Thyroid gland (tissue), 4 donors: ENCODE results near the gene RTP5. TPM values are rescaled to one million over a fixed set of nuclear protein-coding genes. Genes with fewer than 3 reads are reported as not detected.

ENCODE experiments used
- DNase-seq, 2 donors: peaks; one replicate each; pipeline ENCODE4 v3.0.0-alpha.2; 2019
- H3K27ac ChIP-seq, 3 donors: fragments of 200-600 bp; sonication (generic); 1 replicate in 2 of 3; 2 replicates in 1 of 3; pipeline ENCODE4 v1.5.1; 2016 to 2019; ENCODE audit warnings: mild to moderate bottlenecking in 1 of 3, moderate library complexity in 1 of 3
- H3K27me3 ChIP-seq: fragments of 200-600 bp; sonication (generic); one replicate; pipeline ENCODE4 v1.5.1; 2019
- H3K36me3 ChIP-seq, 2 donors: fragments of 200-600 bp; sonication (generic); one replicate each; pipeline ENCODE4 v1.5.1; 2016 to 2019
- H3K4me1 ChIP-seq, 2 donors: fragments of 200-600 bp; sonication (generic); one replicate each; pipeline ENCODE4 v1.5.1; 2017 to 2019
- H3K4me3 ChIP-seq, 3 donors: fragments of 200-600 bp; sonication (generic); replicated peaks in 1 of 3; 1 replicate in 2 of 3; 2 replicates in 1 of 3; pipeline ENCODE4 v1.5.1; 2016; ENCODE audit warnings: mild to moderate bottlenecking in 1 of 3
- H3K9me3 ChIP-seq: fragments of 200-600 bp; sonication (generic); one replicate; pipeline ENCODE4 v1.5.1; 2017
- POLR2A ChIP-seq, 2 donors: fragments of 450-650 bp; IDR thresholded peaks; one replicate each; pipeline ENCODE4 v1.6.1; 2017; ENCODE audit warnings: antibody characterized with exemption in 2 of 2, mild to moderate bottlenecking in 2 of 2, moderate library complexity in 1 of 2
- WGBS, 2 donors: methylation state at CpG; one replicate each; pipeline ENCODE4 v1.1.5; 2017; 5-methylcytosine and 5-hydroxymethylcytosine counted together
- intact Hi-C: fragments of 100-400 bp; cut with DNase I; formaldehyde crosslinking; loops from one replicate; pipeline ENCODE4 v1.15.1; 2023
- total RNA-seq, 4 donors: library from RNA; depleted of rRNA; stranded (reverse); fragments of >200 nt; gene quantifications; one replicate each; pipeline ENCODE4 v1.2.3, GENCODE V29; 2016
- TF ChIP-seq, protein P1 (sequence below), 6 experiments: fragments of 200-600 bp in 3 of 6; fragments of 450-650 bp in 3 of 6; sonication (generic) in 3 of 6; IDR thresholded peaks; one replicate each; pipeline ENCODE4 v1.5.1; 2016 to 2019; ENCODE audit warnings: antibody characterized with exemption in 6 of 6, mild to moderate bottlenecking in 2 of 6, inconsistent platforms in 1 of 6, moderate library complexity in 1 of 6

The RTP5 gene
- total RNA-seq, 4 donors from 2014 or later = 0.13 TPM; not detected in 3

DNA sequence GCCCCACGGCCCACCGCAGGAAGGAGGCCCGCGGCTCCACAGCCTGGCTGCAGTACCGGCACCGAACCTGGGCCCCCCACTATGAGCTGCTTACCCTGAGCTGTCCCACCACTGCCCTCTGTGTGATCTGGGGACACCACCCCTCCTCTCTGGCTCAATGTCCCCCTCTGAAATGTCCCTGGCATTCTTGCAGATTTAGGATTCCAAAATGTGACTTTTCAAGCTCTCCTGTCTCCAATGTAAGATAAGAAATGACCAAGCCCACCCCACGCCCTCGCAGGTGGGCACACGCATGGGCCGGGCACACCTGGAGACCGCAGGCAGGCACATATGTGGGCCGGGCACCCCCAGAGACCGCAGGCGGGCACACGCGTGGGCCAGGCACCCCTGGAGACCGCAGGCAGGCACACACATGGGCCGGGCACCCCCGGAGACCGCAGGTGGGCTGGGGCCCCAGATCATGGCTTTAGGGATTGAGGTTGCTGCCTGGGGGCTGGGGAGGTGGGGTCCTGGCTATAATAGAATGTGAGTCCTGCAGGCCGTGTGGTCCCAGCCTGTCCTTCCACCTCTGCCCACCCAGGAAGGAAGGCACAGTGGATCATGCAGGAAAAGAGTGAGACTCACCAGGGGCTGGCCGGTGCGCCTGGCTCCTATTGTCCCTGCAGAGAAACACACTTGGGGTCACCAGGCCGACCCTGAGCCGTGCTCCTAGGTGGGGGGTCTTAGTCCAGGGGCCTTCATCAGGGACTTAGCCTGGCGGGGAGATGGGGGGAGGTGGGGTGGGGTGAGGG, 18.0 kb upstream of the RTP5 start:
- intact Hi-C loops = no loop called here
- WGBS, 2 donors = 90 to 92% methylated on average over 13 to 20 of the region's 26 CpGs
- no peak overlapping the region for H3K27ac ChIP-seq
- no peak for DNase-seq
- no peaks in the 10 kb centered on the region for H3K36me3 ChIP-seq
- no peaks in the 10 kb centered on the region for H3K9me3 ChIP-seq
- TF ChIP-seq, protein P1, sequence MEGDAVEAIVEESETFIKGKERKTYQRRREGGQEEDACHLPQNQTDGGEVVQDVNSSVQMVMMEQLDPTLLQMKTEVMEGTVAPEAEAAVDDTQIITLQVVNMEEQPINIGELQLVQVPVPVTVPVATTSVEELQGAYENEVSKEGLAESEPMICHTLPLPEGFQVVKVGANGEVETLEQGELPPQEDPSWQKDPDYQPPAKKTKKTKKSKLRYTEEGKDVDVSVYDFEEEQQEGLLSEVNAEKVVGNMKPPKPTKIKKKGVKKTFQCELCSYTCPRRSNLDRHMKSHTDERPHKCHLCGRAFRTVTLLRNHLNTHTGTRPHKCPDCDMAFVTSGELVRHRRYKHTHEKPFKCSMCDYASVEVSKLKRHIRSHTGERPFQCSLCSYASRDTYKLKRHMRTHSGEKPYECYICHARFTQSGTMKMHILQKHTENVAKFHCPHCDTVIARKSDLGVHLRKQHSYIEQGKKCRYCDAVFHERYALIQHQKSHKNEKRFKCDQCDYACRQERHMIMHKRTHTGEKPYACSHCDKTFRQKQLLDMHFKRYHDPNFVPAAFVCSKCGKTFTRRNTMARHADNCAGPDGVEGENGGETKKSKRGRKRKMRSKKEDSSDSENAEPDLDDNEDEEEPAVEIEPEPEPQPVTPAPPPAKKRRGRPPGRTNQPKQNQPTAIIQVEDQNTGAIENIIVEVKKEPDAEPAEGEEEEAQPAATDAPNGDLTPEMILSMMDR (IDR thresholded peaks at IDR 0.05) = no peak
- no peak for TF ChIP-seq POLR2A (IDR thresholded peaks at IDR 0.05)
- no peaks in the 10 kb centered on the region for H3K4me1 ChIP-seq
- no peaks in the 10 kb centered on the region for H3K27me3 ChIP-seq
- no peak overlapping the region for H3K4me3 ChIP-seq

DNA sequence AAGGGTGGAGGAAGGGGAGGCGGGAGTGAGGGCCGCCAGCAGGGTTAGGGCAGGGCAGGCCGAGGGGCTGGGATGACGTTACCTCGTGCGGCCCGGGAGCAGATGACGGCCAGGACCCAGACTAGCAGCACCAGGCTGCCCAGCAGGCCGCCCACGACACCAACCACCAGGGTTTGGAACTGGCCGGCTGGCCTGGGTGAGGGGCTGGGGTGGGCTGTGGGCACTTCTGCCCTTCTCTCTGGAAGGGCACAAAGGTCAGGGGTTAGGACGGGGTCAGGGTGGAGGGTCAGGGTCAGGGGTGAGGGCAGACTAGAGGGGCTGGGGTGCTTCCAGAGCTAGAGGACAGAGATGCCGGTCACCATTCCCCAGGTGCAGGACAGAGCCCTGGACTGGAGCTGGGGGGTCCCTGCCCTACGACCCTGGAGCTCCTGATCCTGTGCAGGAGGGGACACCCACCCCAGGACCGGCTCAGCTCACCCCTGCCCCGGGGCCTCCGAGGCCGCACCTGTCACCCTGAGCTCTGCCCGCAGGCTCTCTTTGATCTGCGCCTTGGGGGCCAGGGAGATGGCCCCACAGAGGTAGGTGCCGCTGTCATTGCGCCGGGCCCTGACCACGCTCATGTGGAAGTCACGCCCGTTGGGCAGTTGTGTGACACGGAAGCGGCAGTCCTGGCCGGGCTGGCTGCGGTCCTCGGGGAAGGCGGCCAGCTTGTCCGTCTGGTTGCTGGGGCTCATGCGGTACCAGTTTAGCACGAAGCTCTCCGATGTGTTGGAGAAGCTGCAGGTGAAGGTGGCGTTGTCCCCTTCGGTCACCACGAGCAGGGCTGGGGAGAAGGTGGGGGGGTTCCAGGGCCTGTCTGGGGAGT, 17.2 kb upstream of the RTP5 start:
- Histone ChIP-seq H3K9me3 (no peaks in the 10 kb centered on the region), H3K4me3 (no peak overlapping the region), H3K36me3 (no peaks in the 10 kb centered on the region), H3K27me3 (no peaks in the 10 kb centered on the region), H3K4me1 (no peaks in the 10 kb centered on the region), H3K27ac (no peak overlapping the region)
- intact Hi-C loops = no loop called here
- no peak for DNase-seq
- WGBS, 2 donors = 90 to 98% methylated on average over 19 to 28 of the region's 39 CpGs
- TF ChIP-seq POLR2A (IDR thresholded peaks at IDR 0.05) = no peak
- TF ChIP-seq, protein P1 (IDR thresholded peaks at IDR 0.05) = no peak

DNA sequence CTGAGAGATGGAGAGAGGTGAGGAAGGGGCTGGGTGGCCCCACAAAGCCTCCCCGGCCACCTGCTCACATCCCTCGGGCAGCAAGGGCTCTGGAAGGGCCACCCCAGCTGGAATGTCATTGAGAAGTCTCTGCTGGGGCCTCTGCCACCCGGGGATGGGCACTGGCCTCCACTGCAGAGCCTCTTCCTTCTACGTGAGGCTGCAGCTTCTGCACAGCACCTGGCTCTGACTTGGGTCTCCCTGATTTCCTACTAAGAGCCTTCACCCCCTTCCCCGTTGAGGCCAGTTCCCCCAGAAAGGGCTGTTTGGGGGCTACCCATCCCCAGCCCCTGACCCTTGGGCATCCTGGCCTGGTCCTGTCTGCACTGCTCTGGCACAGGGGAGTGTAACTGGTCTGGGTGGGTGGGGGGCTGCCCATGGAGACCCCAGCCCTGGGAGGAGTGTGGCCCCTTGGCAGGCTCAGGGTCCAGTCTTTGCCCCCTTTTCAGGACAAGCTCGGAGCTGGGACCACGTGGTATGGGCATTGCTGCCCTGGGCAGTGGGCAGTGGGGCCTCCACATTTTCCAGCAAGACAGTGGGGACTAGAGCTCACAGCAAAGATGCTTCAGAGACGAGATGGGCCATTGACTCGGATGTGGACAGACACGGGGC, 16.4 kb upstream of the RTP5 start:
- no peak for DNase-seq
- intact Hi-C loops = no loop called here
- Histone ChIP-seq H3K4me3 (no peak overlapping the region), H3K36me3 (no peaks in the 10 kb centered on the region), H3K27me3 (no peaks in the 10 kb centered on the region), H3K9me3 (no peaks in the 10 kb centered on the region), H3K4me1 (no peaks in the 10 kb centered on the region), H3K27ac (no peak overlapping the region)
- 94 to 100% methylated on average over 1 to 6 of the region's 10 CpGs for WGBS, 2 donors
- no peak for TF ChIP-seq POLR2A (IDR thresholded peaks at IDR 0.05)
- TF ChIP-seq, protein P1 (IDR thresholded peaks at IDR 0.05) = no peak

DNA sequence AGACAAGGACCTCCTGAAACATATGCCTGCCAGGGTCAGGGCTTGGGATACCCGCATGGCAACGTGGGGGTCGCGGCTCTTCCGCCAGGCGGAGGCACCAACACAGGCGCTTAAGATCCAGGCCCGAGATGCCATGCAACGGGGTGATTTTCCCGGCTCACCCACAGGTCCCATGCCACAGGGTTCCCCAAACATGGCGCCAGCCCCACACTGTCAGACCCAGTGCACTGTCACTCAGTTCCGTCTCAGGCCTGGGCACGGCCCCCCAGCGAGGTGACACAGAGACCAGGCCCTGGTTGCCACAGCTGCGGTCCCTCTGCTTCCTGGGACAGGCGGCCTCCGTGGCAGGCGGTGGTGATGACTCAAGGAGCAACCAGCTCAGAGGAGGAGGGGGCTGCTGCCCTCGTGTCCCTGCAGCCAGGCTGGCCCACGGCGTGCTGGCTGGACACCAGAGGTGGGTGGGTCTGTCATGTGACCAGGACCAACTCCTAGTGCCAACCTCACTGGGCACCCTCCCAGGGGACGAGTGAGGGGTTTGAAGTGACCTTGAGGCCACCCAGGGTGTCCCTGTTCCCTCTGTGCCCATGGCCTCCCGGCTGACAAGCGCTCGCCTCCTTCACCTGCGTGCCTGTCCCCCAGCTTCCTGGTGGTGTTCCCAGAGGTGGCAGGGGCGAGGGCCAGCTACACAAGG, 15.7 kb upstream of the RTP5 start:
- intact Hi-C loops = no loop called here
- no peak for DNase-seq
- TF ChIP-seq POLR2A (IDR thresholded peaks at IDR 0.05) = no peak
- TF ChIP-seq, protein P1 (IDR thresholded peaks at IDR 0.05) = no peak
- H3K27ac ChIP-seq = no peak overlapping the region
- H3K4me3 ChIP-seq = no peak overlapping the region
- H3K27me3 ChIP-seq = no peaks in the 10 kb centered on the region
- no peaks in the 10 kb centered on the region for H3K36me3 ChIP-seq
- H3K9me3 ChIP-seq = no peaks in the 10 kb centered on the region
- H3K4me1 ChIP-seq = peaks cover 4% of the 10 kb centered on the region in 2 donors
- 78 to 90% methylated on average over 5 to 11 of the region's 27 CpGs for WGBS, 2 donors
